WTC11 (cell line): ENCODE measurements around the gene SEC16A. TPM values are rescaled to one million over a fixed set of nuclear protein-coding genes. Genes with fewer than 3 reads are reported as not detected.
A peak's percentile ranks its signal among the peaks of the same experiment; 100 is the strongest.

ENCODE experiments used
- ATAC-seq: fragments of 200-7000 bp; cut with Tn5 transposase; 2 replicates; pipeline ENCODE4 v1.10.0; 2021; ENCODE audit warnings: mild to moderate bottlenecking, moderate library complexity
- CTCF ChIA-PET: fragments of 300-600 bp; sonication (Branson Sonifier 250); formaldehyde crosslinking; loops from one replicate; lab custom pipeline; 2021; ENCODE audit warnings: antibody characterized with exemption; lab: Charles Lee
- POLR2A ChIA-PET: fragments of 350-600 bp; sonication (Branson Sonifier 250); formaldehyde crosslinking; loops from one replicate; lab custom pipeline; 2021; ENCODE audit warnings: antibody characterized with exemption; lab: Charles Lee
- DNase-seq: peaks from one replicate; pipeline ENCODE4 v3.0.0; 2021; ENCODE audit warnings: low spot score
- H3K27ac Mint-ChIP-seq: 2 replicates; pipeline ENCODE4 v1.8.0; 2021; ENCODE audit warnings: mixed read lengths
- H3K27me3 Mint-ChIP-seq: 2 replicates; pipeline ENCODE4 v1.8.0; 2021; ENCODE audit warnings: low read depth, mild to moderate bottlenecking, moderate library complexity, mixed read lengths
- H3K36me3 Mint-ChIP-seq: 2 replicates; pipeline ENCODE4 v1.8.0; 2021; ENCODE audit warnings: mixed read lengths
- H3K4me1 Mint-ChIP-seq: 2 replicates; pipeline ENCODE4 v1.8.0; 2022; ENCODE audit warnings: mixed read lengths
- H3K4me3 Mint-ChIP-seq: 2 replicates; pipeline ENCODE4 v1.8.0; 2021; ENCODE audit warnings: mild to moderate bottlenecking, moderate library complexity, mixed read lengths
- H3K9me3 Mint-ChIP-seq: 2 replicates; pipeline ENCODE4 v1.8.0; 2021; ENCODE audit warnings: mixed read lengths
- CREB1 ChIP-seq: sonication (generic); formaldehyde crosslinking; IDR thresholded peaks from 2 replicates; pipeline ENCODE4 v1.8.0; 2023; ENCODE audit warnings: mild to moderate bottlenecking, missing genetic modification reagents
- CREM ChIP-seq: sonication (generic); formaldehyde crosslinking; IDR thresholded peaks from 2 replicates; pipeline ENCODE4 v1.8.1; 2022; ENCODE audit warnings: mild to moderate bottlenecking, missing genetic modification reagents, moderate library complexity
- ETV6 ChIP-seq: sonication (generic); formaldehyde crosslinking; IDR thresholded peaks from 2 replicates; pipeline ENCODE4 v1.8.1; 2022; ENCODE audit warnings: mild to moderate bottlenecking, missing genetic modification reagents
- FOXJ3 ChIP-seq: sonication (generic); formaldehyde crosslinking; IDR thresholded peaks from 2 replicates; pipeline ENCODE4 v1.9.0; 2021; ENCODE audit warnings: missing genetic modification reagents, mild to moderate bottlenecking, borderline replicate concordance
- KAT7 ChIP-seq: sonication (generic); formaldehyde crosslinking; IDR thresholded peaks from 2 replicates; pipeline ENCODE4 v1.8.1; 2023; ENCODE audit warnings: missing genetic modification reagents, mild to moderate bottlenecking, borderline replicate concordance
- NFATC4 ChIP-seq: fragments of 250-450 bp; sonication (Bioruptor Pico); IDR thresholded peaks from 2 replicates; pipeline ENCODE4 v1.9.0; 2021; ENCODE audit warnings: mild to moderate bottlenecking
- NR1H2 ChIP-seq: sonication (generic); formaldehyde crosslinking; IDR thresholded peaks from 2 replicates; pipeline ENCODE4 v1.9.0; 2021; ENCODE audit warnings: mild to moderate bottlenecking, moderate library complexity, missing genetic modification reagents
- TEAD1 ChIP-seq: sonication (generic); formaldehyde crosslinking; IDR thresholded peaks from 2 replicates; pipeline ENCODE4 v1.8.0; 2022; ENCODE audit warnings: mild to moderate bottlenecking, missing genetic modification reagents
- TEAD4 ChIP-seq: sonication (generic); formaldehyde crosslinking; IDR thresholded peaks from 2 replicates; pipeline ENCODE4 v1.8.0; 2022; ENCODE audit warnings: mild to moderate bottlenecking, missing genetic modification reagents
- ZNF138 ChIP-seq: sonication (generic); formaldehyde crosslinking; conservative IDR thresholded peaks from 2 replicates; pipeline ENCODE4 v1.8.1; 2022; ENCODE audit warnings: mild to moderate bottlenecking, moderate library complexity, missing genetic modification reagents
- total RNA-seq: library from RNA; stranded (reverse); gene quantifications from 3 replicates; pipeline ENCODE4 v1.2.3, GENCODE V29; 2021
- TF ChIP-seq, protein P1 (sequence below): sonication (generic); formaldehyde crosslinking; IDR thresholded peaks from 2 replicates; pipeline ENCODE4 v1.8.1; 2022; ENCODE audit warnings: mild to moderate bottlenecking, missing genetic modification reagents, moderate library complexity, borderline replicate concordance
- TF ChIP-seq, protein P2 (sequence below): sonication (generic); formaldehyde crosslinking; IDR thresholded peaks from 2 replicates; pipeline ENCODE4 v1.8.1; 2023; ENCODE audit warnings: mild to moderate bottlenecking, missing genetic modification reagents, moderate library complexity
- TF ChIP-seq, protein P3 (sequence below): fragments of 200-600 bp; IDR thresholded peaks from 2 replicates; pipeline ENCODE4 v1.8.0; 2022; ENCODE audit warnings: antibody characterized with exemption
- TF ChIP-seq, protein P4 (sequence below): sonication (generic); formaldehyde crosslinking; IDR thresholded peaks from 2 replicates; pipeline ENCODE4 v1.8.0; 2023; ENCODE audit warnings: missing genetic modification reagents, mild to moderate bottlenecking, borderline replicate concordance
- TF ChIP-seq, protein P5 (sequence below): fragments of 250-450 bp; sonication (Bioruptor Pico); conservative IDR thresholded peaks from 2 replicates; pipeline ENCODE4 v1.9.0; 2021; ENCODE audit warnings: mild to moderate bottlenecking
- TF ChIP-seq, protein P6 (sequence below): sonication (generic); formaldehyde crosslinking; IDR thresholded peaks from 2 replicates; pipeline ENCODE4 v1.8.0; 2022; ENCODE audit warnings: mild to moderate bottlenecking, missing genetic modification reagents

SEC16A gene
- total RNA-seq, 1 experiment from 2014 or later: 70.9 TPM

DNA sequence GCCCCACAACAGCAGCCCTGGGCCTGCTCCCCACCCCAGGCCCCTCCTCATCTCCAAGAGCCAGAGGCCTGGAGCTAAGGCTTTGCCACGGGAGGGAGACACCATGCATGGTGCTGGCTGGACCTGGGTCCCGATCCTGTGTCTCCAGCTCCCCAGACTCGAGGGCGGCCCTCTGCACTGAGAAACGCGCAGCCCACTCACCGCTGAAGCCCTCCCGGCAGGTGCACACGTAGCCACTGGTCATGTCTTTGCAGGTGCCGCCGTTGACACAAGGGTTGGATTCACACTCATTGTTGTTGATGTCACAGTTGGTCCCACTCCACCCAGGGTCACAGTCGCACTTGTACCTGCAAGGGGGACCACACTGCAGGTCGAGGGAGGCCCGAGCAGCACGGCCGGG, 30.4 kb upstream of the SEC16A start:
- DNase-seq (no peak), ATAC-seq (no peak; the same call in 1 of the 2 replicates)
- TF ChIP-seq ETV6 (CRISPR knock-in tag): no peak
- TF ChIP-seq, protein P1, sequence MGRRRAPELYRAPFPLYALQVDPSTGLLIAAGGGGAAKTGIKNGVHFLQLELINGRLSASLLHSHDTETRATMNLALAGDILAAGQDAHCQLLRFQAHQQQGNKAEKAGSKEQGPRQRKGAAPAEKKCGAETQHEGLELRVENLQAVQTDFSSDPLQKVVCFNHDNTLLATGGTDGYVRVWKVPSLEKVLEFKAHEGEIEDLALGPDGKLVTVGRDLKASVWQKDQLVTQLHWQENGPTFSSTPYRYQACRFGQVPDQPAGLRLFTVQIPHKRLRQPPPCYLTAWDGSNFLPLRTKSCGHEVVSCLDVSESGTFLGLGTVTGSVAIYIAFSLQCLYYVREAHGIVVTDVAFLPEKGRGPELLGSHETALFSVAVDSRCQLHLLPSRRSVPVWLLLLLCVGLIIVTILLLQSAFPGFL (CRISPR knock-in tag): no peak
- TF ChIP-seq, protein P2, sequence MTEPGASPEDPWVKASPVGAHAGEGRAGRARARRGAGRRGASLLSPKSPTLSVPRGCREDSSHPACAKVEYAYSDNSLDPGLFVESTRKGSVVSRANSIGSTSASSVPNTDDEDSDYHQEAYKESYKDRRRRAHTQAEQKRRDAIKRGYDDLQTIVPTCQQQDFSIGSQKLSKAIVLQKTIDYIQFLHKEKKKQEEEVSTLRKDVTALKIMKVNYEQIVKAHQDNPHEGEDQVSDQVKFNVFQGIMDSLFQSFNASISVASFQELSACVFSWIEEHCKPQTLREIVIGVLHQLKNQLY (CRISPR knock-in tag): no peak
- TF ChIP-seq, all 79 proteins: peak for 0
- Mint-ChIP-seq H3K4me3 (no peak overlapping the region), H3K9me3 (no peaks in the 10 kb centered on the region), H3K36me3 (peaks cover 18% of the 10 kb centered on the region), H3K4me1 (no peaks in the 10 kb centered on the region), H3K27ac (no peak overlapping the region), H3K27me3 (no peaks in the 10 kb centered on the region)
- ChIA-PET CTCF (interaction anchor here (1.0 kb wide), 1 partner anchor 8 kb away, joined by 3 read pairs; no protein-coding TSS in a partner anchor), POLR2A (no interaction called here)

DNA sequence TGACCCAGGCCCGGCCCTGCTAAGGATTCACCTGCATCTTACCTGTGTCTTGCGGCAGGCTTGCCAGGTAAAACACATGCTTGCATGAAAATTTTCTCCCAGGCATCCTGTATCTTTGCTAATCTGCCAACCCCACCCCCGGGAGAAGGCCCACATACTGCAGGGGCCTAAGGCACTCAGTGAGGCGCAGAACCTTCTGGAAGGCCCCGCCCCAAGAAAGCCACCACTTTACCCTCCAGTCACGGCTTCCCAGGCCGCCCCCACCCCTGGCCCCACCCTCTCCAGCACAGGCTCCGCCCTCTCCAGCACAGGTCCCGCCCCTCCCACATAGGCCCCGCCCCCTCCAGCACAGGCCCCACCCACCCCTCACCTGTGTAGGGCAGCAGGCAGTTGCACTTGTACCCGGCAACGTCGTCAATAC, 29.8 kb upstream of the SEC16A start:
- peak; percentile 84 for ATAC-seq
- no peak overlapping the region for H3K4me3 Mint-ChIP-seq
- CTCF ChIA-PET: interaction anchor here (1.0 kb wide), 1 partner anchor 9 kb away, joined by 3 read pairs; no protein-coding TSS in a partner anchor
- H3K4me1 Mint-ChIP-seq: no peaks in the 10 kb centered on the region
- H3K9me3 Mint-ChIP-seq: no peaks in the 10 kb centered on the region
- no peaks in the 10 kb centered on the region for H3K27me3 Mint-ChIP-seq
- TF ChIP-seq, protein P3, sequence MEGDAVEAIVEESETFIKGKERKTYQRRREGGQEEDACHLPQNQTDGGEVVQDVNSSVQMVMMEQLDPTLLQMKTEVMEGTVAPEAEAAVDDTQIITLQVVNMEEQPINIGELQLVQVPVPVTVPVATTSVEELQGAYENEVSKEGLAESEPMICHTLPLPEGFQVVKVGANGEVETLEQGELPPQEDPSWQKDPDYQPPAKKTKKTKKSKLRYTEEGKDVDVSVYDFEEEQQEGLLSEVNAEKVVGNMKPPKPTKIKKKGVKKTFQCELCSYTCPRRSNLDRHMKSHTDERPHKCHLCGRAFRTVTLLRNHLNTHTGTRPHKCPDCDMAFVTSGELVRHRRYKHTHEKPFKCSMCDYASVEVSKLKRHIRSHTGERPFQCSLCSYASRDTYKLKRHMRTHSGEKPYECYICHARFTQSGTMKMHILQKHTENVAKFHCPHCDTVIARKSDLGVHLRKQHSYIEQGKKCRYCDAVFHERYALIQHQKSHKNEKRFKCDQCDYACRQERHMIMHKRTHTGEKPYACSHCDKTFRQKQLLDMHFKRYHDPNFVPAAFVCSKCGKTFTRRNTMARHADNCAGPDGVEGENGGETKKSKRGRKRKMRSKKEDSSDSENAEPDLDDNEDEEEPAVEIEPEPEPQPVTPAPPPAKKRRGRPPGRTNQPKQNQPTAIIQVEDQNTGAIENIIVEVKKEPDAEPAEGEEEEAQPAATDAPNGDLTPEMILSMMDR: no peak
- TF ChIP-seq NFATC4 (CRISPR knock-in tag) (no peak), CREB1 (CRISPR knock-in tag) (no peak), TEAD1 (CRISPR knock-in tag) (no peak), CREM (CRISPR knock-in tag) (no peak), NR1H2 (CRISPR knock-in tag) (no peak), KAT7 (CRISPR knock-in tag) (no peak), FOXJ3 (no peak), TEAD4 (CRISPR knock-in tag) (no peak), ZNF138 (CRISPR knock-in tag) (no peak)
- TF ChIP-seq, protein P4, sequence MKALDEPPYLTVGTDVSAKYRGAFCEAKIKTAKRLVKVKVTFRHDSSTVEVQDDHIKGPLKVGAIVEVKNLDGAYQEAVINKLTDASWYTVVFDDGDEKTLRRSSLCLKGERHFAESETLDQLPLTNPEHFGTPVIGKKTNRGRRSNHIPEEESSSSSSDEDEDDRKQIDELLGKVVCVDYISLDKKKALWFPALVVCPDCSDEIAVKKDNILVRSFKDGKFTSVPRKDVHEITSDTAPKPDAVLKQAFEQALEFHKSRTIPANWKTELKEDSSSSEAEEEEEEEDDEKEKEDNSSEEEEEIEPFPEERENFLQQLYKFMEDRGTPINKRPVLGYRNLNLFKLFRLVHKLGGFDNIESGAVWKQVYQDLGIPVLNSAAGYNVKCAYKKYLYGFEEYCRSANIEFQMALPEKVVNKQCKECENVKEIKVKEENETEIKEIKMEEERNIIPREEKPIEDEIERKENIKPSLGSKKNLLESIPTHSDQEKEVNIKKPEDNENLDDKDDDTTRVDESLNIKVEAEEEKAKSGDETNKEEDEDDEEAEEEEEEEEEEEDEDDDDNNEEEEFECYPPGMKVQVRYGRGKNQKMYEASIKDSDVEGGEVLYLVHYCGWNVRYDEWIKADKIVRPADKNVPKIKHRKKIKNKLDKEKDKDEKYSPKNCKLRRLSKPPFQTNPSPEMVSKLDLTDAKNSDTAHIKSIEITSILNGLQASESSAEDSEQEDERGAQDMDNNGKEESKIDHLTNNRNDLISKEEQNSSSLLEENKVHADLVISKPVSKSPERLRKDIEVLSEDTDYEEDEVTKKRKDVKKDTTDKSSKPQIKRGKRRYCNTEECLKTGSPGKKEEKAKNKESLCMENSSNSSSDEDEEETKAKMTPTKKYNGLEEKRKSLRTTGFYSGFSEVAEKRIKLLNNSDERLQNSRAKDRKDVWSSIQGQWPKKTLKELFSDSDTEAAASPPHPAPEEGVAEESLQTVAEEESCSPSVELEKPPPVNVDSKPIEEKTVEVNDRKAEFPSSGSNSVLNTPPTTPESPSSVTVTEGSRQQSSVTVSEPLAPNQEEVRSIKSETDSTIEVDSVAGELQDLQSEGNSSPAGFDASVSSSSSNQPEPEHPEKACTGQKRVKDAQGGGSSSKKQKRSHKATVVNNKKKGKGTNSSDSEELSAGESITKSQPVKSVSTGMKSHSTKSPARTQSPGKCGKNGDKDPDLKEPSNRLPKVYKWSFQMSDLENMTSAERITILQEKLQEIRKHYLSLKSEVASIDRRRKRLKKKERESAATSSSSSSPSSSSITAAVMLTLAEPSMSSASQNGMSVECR (CRISPR knock-in tag): no peak
- TF ChIP-seq, protein P2 (CRISPR knock-in tag): no peak
- TF ChIP-seq, protein P5, sequence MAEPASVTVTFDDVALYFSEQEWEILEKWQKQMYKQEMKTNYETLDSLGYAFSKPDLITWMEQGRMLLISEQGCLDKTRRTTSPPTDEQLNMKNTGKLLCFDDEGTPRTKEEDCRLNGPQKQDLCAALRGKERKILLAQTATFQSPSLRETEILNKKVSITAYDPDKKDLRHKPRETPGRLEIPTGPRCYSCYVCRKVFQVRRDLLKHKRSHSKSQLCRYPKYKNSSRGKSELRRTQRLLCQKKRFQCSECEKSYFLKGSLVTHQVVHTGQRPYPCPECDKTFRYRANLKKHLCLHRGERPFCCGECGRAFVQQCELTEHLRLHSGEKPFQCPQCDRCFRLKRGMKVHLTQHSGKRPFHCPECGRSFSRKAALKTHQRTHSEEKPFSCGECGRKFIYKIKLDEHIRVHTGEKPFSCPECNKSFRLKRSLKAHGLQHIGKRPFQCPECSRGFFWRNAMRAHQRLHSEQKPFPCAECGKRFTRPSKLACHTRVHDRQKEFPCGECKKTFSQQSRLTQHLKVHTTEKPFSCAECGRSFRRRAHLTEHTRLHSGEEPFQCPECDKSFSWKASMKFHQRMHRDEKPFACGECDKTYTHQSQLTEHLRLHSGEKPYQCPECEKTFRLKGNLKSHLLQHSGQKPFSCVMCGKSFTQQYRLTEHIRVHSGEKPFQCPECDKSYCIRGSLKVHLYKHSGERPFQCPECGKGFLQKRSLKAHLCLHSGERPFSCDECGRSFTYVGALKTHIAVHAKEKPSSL (CRISPR knock-in tag): no peak
- TF ChIP-seq, protein P6, sequence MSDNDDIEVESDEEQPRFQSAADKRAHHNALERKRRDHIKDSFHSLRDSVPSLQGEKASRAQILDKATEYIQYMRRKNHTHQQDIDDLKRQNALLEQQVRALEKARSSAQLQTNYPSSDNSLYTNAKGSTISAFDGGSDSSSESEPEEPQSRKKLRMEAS (CRISPR knock-in tag): no peak
- POLR2A ChIA-PET: no interaction called here
- peak; percentile 45 for DNase-seq
- peaks cover 19% of the 10 kb centered on the region for H3K36me3 Mint-ChIP-seq
- no peak overlapping the region for H3K27ac Mint-ChIP-seq
